Stomach (tissue), 4 donors: ENCODE results near the gene CD101.

ENCODE experiments used
- EP300 ChIP-seq: sonication (generic); formaldehyde crosslinking; IDR thresholded peaks from one replicate; pipeline ENCODE4 v1.6.1; 2017; ENCODE audit warnings: antibody characterized with exemption
- POLR2A ChIP-seq, 4 donors: fragments of 450-650 bp; IDR thresholded peaks; one replicate each; pipeline ENCODE4 v1.6.1; 2016; ENCODE audit warnings: antibody characterized with exemption in 4 of 4, control low read depth in 2 of 4, mild to moderate bottlenecking in 1 of 4, moderate library complexity in 1 of 4
- POLR2AphosphoS5 ChIP-seq, 3 donors: sonication (generic); formaldehyde crosslinking; IDR thresholded peaks; one replicate each; pipeline ENCODE4 v1.6.1; 2016; ENCODE audit warnings: antibody characterized with exemption in 3 of 3
- TF ChIP-seq, protein P1 (sequence below), 7 experiments: fragments of 450-650 bp in 4 of 7; fragments of 200-600 bp in 3 of 7; sonication (generic) in 3 of 7; IDR thresholded peaks; one replicate each; pipeline ENCODE4 v1.5.1; 2016 to 2019; ENCODE audit warnings: antibody characterized with exemption in 7 of 7, control low read depth in 2 of 7, mild to moderate bottlenecking in 1 of 7

DNA sequence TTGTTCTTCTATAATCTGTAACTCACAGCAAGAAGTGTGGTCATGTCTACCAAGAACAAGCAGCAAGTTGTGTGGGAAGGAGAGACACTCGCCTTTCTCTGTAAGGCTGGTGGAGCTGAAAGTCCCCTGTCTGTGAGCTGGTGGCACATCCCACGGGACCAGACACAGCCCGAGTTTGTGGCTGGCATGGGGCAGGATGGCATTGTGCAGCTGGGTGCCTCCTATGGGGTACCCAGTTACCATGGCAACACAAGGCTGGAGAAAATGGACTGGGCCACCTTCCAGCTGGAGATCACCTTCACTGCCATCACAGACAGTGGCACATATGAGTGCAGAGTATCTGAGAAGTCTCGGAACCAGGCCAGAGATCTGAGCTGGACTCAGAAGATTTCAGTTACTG, 15.5 kb downstream of the CD101 start:
- TF ChIP-seq, protein P1, sequence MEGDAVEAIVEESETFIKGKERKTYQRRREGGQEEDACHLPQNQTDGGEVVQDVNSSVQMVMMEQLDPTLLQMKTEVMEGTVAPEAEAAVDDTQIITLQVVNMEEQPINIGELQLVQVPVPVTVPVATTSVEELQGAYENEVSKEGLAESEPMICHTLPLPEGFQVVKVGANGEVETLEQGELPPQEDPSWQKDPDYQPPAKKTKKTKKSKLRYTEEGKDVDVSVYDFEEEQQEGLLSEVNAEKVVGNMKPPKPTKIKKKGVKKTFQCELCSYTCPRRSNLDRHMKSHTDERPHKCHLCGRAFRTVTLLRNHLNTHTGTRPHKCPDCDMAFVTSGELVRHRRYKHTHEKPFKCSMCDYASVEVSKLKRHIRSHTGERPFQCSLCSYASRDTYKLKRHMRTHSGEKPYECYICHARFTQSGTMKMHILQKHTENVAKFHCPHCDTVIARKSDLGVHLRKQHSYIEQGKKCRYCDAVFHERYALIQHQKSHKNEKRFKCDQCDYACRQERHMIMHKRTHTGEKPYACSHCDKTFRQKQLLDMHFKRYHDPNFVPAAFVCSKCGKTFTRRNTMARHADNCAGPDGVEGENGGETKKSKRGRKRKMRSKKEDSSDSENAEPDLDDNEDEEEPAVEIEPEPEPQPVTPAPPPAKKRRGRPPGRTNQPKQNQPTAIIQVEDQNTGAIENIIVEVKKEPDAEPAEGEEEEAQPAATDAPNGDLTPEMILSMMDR (IDR thresholded peaks at IDR 0.05), result no peak
- TF ChIP-seq POLR2A (IDR thresholded peaks at IDR 0.05) (no peak), POLR2AphosphoS5 (IDR thresholded peaks at IDR 0.05) (no peak), EP300 (no peak)
